ENCODE results near the gene MRPL32.

MRPL32 gene

DNA sequence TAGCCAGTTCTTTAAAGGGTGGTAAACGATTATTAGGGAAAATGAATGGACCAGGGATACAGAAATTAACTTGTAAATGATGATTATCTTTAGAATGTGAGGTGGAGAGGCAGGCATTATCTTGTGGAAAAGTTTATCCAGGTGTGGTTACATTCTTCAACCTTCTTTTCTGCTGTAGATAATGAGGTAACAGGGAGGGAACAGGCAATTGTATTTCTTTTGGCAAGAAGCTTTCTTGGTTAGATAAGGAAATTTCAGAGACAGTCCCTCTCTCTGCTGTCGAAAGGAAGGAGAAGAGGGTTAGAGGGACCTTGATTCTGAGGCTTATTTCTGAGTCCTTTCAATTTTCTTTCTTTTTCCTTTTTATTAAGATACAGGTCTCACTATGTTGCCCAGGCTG is 32.1 kb downstream of the MRPL32 start:
- TF ChIP-seq, protein P1, sequence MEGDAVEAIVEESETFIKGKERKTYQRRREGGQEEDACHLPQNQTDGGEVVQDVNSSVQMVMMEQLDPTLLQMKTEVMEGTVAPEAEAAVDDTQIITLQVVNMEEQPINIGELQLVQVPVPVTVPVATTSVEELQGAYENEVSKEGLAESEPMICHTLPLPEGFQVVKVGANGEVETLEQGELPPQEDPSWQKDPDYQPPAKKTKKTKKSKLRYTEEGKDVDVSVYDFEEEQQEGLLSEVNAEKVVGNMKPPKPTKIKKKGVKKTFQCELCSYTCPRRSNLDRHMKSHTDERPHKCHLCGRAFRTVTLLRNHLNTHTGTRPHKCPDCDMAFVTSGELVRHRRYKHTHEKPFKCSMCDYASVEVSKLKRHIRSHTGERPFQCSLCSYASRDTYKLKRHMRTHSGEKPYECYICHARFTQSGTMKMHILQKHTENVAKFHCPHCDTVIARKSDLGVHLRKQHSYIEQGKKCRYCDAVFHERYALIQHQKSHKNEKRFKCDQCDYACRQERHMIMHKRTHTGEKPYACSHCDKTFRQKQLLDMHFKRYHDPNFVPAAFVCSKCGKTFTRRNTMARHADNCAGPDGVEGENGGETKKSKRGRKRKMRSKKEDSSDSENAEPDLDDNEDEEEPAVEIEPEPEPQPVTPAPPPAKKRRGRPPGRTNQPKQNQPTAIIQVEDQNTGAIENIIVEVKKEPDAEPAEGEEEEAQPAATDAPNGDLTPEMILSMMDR (IDR thresholded peaks at IDR 0.05), result no peak
- no peak for DNase-seq (ENCODE audit: low spot score)
- Histone ChIP-seq H3K4me3 (no peak overlapping the region), H3K27ac (no peak overlapping the region)

DNA sequence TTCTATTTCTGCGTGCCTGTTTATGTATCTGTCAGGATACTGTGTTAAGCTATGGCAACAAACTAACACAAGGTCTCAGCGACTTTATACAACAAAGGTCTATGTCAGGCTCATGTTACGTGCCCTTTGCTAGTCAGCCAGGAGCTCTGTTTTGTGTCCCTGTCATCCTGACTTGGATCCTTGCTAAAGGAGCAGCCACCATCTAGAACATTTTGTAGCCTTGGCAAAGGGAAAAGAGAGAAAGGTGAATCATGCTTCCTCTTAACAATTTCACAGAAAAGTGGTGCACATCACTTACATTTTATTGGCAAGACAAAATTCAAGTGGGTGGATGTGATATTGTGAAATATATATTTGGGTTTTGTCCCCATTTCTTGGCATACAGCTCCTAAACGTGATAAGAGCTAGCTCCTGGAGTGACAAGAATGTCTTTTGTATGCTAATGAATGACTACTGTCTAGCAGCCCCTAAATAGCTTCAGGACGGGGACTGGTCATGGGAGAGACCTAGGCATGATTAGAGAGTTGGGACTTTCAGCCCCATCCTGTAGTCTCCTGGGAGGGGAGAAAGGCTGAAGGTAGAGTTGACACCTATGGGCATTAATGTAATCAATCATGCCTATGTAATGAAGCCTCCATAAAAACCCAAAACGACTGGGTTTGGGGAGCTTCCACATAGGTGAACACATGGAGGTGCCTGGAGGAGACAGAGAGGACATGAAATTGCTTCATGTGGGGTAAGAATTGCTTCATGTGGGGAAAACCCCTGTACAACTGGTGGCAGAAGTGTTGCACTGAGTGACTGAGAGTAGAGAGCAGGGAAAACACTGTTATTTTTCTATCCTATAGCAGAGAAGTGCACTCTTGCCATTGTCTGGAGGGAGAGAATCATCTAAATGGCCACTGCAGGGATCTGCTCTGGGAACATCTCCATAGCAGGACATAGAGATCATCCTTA is 33.0 kb downstream of the MRPL32 start:
- Histone ChIP-seq H3K4me3 (no peak overlapping the region), H3K27ac (peak overlapping the region in 1 of 2 donors; percentile 7)
- DNase-seq (ENCODE audit: low spot score), result no peak
- TF ChIP-seq, protein P1 (IDR thresholded peaks at IDR 0.05), result no peak

DNA sequence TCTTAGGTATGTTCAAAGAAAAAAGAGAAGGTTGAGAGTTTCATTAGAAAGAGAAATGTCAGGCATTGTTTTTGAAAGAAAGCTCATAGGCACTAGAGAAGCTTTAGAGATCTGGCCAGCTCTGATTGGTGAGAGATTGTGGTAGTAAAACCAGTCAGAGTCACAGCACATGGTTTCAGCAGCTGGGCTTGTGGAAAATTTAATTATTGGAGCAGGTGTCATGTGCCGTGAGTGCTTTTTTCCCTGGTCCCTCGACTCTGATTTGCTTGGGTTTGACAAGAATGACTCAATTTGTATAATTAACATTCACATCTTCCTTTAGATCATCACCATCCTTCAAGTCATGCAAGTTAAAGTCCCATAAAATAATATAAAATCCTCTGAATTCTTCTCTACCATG is 35.2 kb downstream of the MRPL32 start:
- Histone ChIP-seq H3K27ac (no peak overlapping the region), H3K4me3 (no peak overlapping the region)
- TF ChIP-seq, protein P1 (IDR thresholded peaks at IDR 0.05), result no peak
- no peak for DNase-seq (ENCODE audit: low spot score)

DNA sequence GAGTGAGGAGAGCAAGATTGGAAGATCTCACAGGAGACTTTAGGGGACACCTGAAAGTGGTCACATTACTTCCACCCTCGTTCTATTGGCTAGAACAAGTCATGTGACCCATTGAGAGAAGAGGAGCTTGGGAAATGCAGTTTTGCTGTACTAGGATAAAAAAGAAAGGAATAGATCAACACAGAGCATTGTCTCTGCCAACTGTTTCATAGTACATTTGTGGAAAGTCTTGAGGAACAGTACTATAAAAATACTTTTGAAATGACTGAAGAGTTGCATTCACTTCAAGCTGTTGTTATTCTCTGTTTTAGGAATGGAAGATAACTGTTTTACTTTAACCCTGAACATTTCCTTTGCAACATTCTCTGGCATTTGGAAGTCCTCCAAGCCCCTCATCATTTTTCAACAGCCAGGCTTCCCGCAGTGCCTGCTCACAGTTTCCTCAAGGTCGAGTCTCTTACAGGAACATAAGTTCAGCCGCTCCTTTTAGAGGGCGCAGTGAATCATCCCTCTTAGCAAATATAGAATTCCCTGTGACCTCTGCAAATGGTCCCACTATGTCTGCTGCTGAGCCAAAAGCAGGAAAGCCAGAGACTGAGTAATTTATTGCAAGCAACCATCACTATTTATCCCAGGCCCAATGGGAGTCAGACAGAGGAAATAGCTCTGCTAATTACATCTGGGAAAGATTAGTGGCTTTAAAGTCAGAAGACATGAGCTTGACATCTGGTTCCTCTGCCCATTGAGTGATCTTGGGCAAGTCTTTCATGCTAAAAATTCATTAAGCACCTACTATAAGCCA is 40.7 kb downstream of the MRPL32 start:
- peak overlapping the region; percentile 57 to 77 for H3K27ac ChIP-seq
- TF ChIP-seq, protein P1 (IDR thresholded peaks at IDR 0.05), result no peak
- no peak overlapping the region for H3K4me3 ChIP-seq
- peak; percentile 78 for DNase-seq (ENCODE audit: low spot score)

DNA sequence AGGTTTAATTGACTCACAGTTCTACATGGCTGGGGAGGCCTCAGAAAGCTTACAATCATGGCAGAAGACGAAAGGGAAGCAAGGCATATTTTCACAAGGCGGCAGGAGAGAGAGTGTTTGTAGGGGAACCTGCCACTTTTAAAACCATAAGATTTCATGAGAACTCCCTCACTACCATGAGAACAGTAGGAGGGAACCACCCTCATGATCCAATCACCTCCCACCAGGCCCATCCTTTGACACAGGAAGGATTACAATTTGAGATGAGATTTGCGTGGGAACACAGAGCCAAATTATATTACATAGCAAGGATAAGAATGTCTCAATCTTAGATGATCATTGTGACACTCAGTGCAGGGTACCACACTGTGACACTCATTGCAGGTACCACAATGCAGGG is 44.2 kb downstream of the MRPL32 start:
- TF ChIP-seq, protein P1 (IDR thresholded peaks at IDR 0.05), result no peak
- H3K27ac ChIP-seq, result no peak overlapping the region
- DNase-seq (ENCODE audit: low spot score), result no peak

DNA sequence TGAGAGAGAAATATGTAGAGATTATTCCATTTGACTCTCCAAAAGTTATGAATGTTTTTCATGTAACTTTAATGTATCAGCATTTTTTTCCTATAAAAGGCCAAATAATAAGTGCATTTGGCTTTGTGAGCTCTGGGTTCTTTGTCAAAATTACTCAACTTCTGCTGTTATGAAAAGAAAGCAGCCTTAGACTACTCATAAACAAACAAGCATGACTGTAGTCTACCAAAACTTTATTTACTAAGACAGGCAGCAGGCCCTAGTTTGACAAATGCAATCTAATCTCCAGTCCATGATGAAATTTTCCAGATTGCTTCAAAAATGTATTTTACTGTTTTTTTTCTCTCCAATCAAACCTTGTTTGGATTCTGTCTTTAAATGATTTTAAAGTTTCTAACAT is 46.3 kb downstream of the MRPL32 start:
- Histone ChIP-seq H3K27ac (no peak overlapping the region), H3K4me3 (no peak overlapping the region)
- TF ChIP-seq, protein P1 (IDR thresholded peaks at IDR 0.05), result no peak
- no peak for DNase-seq (ENCODE audit: low spot score)

More for the DNA sequence above, 44.2 kb downstream of the MRPL32 start:
- H3K4me3 ChIP-seq, result no peak overlapping the region

Measured in coronary artery (tissue), 2 donors.